GM20000 (cell line): Measurements from ENCODE around the gene NT5C.

ENCODE experiments used
- DNase-seq: peaks from one replicate; pipeline ENCODE4 v3.0.0; 2012; ENCODE audit warnings: low spot score
- CTCF ChIP-seq: IDR thresholded peaks from 2 replicates; pipeline ENCODE4 v1.5.1; 2012; ENCODE audit warnings: mild to moderate bottlenecking, control low read depth; ENCODE audit errors: extremely low read depth, missing control alignments

Gene NT5C

GRCh38 chr17:75152922-75153779, 21.6 kb upstream of the NT5C start:
- no peak for TF ChIP-seq CTCF
- DNase-seq = peak; percentile 52

- DNase-seq = no peak
- no peak for TF ChIP-seq CTCF
Observed at GRCh38 chr17:75152523-75152921, 21.0 kb upstream of the NT5C start.

- TF ChIP-seq CTCF = no peak
- DNase-seq = no peak
Observed at GRCh38 chr17:75151930-75152329, 20.4 kb upstream of the NT5C start.

- no peak for DNase-seq
- no peak for TF ChIP-seq CTCF
Observed at GRCh38 chr17:75147878-75148546, 16.5 kb upstream of the NT5C start.

GRCh38 chr17:75146592-75146991, 15.1 kb upstream of the NT5C start:
- no peak for TF ChIP-seq CTCF
- DNase-seq = no peak

- no peak for DNase-seq
Observed at GRCh38 chr17:75144816-75145512, 13.4 kb upstream of the NT5C start.

More at GRCh38 chr17:75144816-75145512, 13.4 kb upstream of the NT5C start:
- TF ChIP-seq CTCF = no peak
